Tibial nerve (tissue), 4 donors: ENCODE measurements around the gene C1orf232.

Source experiments
- CTCF ChIP-seq, 5 experiments: fragments of 200-600 bp in 3 of 5; fragments of 450-650 bp in 2 of 5; sonication (generic) in 3 of 5; IDR thresholded peaks; one replicate each; pipeline ENCODE4 v1.5.1; 2016 to 2019; ENCODE audit warnings: antibody characterized with exemption in 5 of 5, mild to moderate bottlenecking in 3 of 5, moderate library complexity in 2 of 5
- EP300 ChIP-seq, 2 donors: sonication (generic); formaldehyde crosslinking; IDR thresholded peaks; one replicate each; pipeline ENCODE4 v1.6.1; 2017; ENCODE audit warnings: antibody characterized with exemption in 2 of 2, mild to moderate bottlenecking in 1 of 2

GRCh38 chr1:26169198-26169554 is 413 bp upstream of the C1orf232 start:
- TF ChIP-seq CTCF (IDR thresholded peaks at IDR 0.05): no peak
- TF ChIP-seq EP300 (IDR thresholded peaks at IDR 0.05): no peak
